OCI-LY1 (cell line): ENCODE data around the gene GNAS.

ENCODE experiments used
- H2AFZ ChIP-seq: fragments of 200-600 bp; sonication (generic), shearing (Covaris generic); 2 replicates; pipeline ENCODE4 v1.6.0; 2014; ENCODE audit warnings: antibody characterized with exemption, mild to moderate bottlenecking, low read length
- H3F3A ChIP-seq: fragments of 200-600 bp; sonication (generic), shearing (Covaris generic); 2 replicates; pipeline ENCODE4 v1.6.0; 2014; ENCODE audit warnings: mild to moderate bottlenecking, antibody characterized with exemption, low read length, moderate library complexity; ENCODE audit not compliant: insufficient read depth
- H3K27ac ChIP-seq: fragments of 200-600 bp; sonication (generic); 2 replicates; pipeline ENCODE4 v1.5.1; 2014; ENCODE audit warnings: low read length, mixed run types, mild to moderate bottlenecking, low read depth; ENCODE audit not compliant: poor library complexity, severe bottlenecking
- H3K27me3 ChIP-seq: fragments of 200-600 bp; sonication (generic); 2 replicates; pipeline ENCODE4 v1.6.0; 2014; ENCODE audit warnings: antibody characterized with exemption, mild to moderate bottlenecking, low read length, moderate library complexity; ENCODE audit not compliant: insufficient read depth
- H3K36me3 ChIP-seq: fragments of 200-600 bp; sonication (generic); 2 replicates; pipeline ENCODE4 v1.6.1; 2014; ENCODE audit warnings: mild to moderate bottlenecking, antibody characterized with exemption, low read length, moderate library complexity, mixed read lengths; ENCODE audit not compliant: insufficient read depth
- H3K4me1 ChIP-seq: fragments of 200-600 bp; sonication (generic); 2 replicates; pipeline ENCODE4 v1.5.1; 2014; ENCODE audit warnings: mild to moderate bottlenecking, low read length, moderate library complexity; ENCODE audit not compliant: insufficient read depth, severe bottlenecking
- H3K4me2 ChIP-seq: fragments of 200-600 bp; sonication (generic), shearing (Covaris generic); 2 replicates; pipeline ENCODE4 v1.6.1; 2014; ENCODE audit warnings: low read length
- H3K4me3 ChIP-seq: fragments of 200-600 bp; sonication (generic); 2 replicates; pipeline ENCODE4 v1.5.1; 2014; ENCODE audit warnings: low read length, low read depth, mild to moderate bottlenecking, mixed read lengths; ENCODE audit not compliant: poor library complexity, severe bottlenecking
- H3K79me2 ChIP-seq: fragments of 200-600 bp; shearing (Covaris generic); 2 replicates; pipeline ENCODE4 v1.6.1; 2016; ENCODE audit warnings: mixed run types, low read length, mixed read lengths; ENCODE audit not compliant: insufficient read depth
- H3K9ac ChIP-seq: fragments of 200-600 bp; sonication (generic), shearing (Covaris generic); 2 replicates; pipeline ENCODE4 v1.6.1; 2014; ENCODE audit warnings: mild to moderate bottlenecking, low read length, mixed read lengths
- H3K9me2 ChIP-seq: fragments of 200-600 bp; sonication (generic), shearing (Covaris generic); 2 replicates; pipeline ENCODE4 v1.6.1; 2014; ENCODE audit warnings: low read depth, mild to moderate bottlenecking, low read length, mixed read lengths
- H3K9me3 ChIP-seq: fragments of 200-600 bp; shearing (Covaris generic); 2 replicates; pipeline ENCODE4 v1.6.1; 2014; ENCODE audit warnings: low read length, mixed read lengths
- H4K20me1 ChIP-seq: fragments of 200-600 bp; sonication (generic), shearing (Covaris generic); 2 replicates; pipeline ENCODE4 v1.6.0; 2016; ENCODE audit warnings: mild to moderate bottlenecking, low read length; ENCODE audit not compliant: insufficient read depth
- EZH2 ChIP-seq: fragments of 200-600 bp; sonication (generic), shearing (Covaris generic); IDR thresholded peaks from 2 replicates; pipeline ENCODE4 v1.8.0; 2017; ENCODE audit warnings: borderline replicate concordance, mixed run types, mild to moderate bottlenecking, antibody characterized with exemption, low read length, moderate library complexity, mixed read lengths
- TF ChIP-seq, protein P1 (sequence below): fragments of 200-600 bp; sonication (generic), shearing (Covaris generic); IDR thresholded peaks from 2 replicates; pipeline ENCODE4 v1.5.1; 2017; ENCODE audit warnings: mild to moderate bottlenecking, antibody characterized with exemption, low read length, moderate library complexity, mixed read lengths

GNAS gene

DNA sequence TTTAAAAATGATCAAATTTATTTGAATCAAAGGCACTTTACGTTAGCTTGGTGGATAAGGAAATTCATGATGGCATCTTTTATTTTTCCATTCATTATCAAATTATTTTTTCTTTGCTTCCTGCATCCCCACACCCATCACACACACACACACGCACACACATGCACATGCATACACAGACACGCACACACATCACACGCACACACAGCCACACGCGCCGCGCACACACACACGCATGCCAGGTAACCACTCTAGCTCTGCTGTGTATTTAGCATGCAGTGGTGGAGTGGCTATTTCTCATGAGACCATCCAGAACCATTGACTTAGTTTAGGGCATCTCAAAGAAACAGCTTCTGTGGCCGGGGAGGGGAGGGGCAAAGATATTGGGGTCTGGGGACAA lies 47.0 kb downstream of the GNAS start:
- H3K27ac ChIP-seq: no peak overlapping the region
- H3K27me3 ChIP-seq: no peaks in the 10 kb centered on the region
- peaks cover 76% of the 10 kb centered on the region for H3K4me1 ChIP-seq
- H3F3A ChIP-seq: peaks cover 10% of the 10 kb centered on the region
- H3K9ac ChIP-seq: no peak overlapping the region
- H3K4me2 ChIP-seq: no peak overlapping the region
- peaks cover 91% of the 10 kb centered on the region for H3K36me3 ChIP-seq
- TF ChIP-seq EZH2: no peak
- TF ChIP-seq, protein P1, sequence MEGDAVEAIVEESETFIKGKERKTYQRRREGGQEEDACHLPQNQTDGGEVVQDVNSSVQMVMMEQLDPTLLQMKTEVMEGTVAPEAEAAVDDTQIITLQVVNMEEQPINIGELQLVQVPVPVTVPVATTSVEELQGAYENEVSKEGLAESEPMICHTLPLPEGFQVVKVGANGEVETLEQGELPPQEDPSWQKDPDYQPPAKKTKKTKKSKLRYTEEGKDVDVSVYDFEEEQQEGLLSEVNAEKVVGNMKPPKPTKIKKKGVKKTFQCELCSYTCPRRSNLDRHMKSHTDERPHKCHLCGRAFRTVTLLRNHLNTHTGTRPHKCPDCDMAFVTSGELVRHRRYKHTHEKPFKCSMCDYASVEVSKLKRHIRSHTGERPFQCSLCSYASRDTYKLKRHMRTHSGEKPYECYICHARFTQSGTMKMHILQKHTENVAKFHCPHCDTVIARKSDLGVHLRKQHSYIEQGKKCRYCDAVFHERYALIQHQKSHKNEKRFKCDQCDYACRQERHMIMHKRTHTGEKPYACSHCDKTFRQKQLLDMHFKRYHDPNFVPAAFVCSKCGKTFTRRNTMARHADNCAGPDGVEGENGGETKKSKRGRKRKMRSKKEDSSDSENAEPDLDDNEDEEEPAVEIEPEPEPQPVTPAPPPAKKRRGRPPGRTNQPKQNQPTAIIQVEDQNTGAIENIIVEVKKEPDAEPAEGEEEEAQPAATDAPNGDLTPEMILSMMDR: no peak
- H3K9me3 ChIP-seq: no peaks in the 10 kb centered on the region
- H4K20me1 ChIP-seq: peaks cover 7% of the 10 kb centered on the region
- H3K79me2 ChIP-seq: peaks cover 75% of the 10 kb centered on the region
- H2AFZ ChIP-seq: no peak overlapping the region
- H3K4me3 ChIP-seq: no peak overlapping the region
- no peaks in the 10 kb centered on the region for H3K9me2 ChIP-seq

DNA sequence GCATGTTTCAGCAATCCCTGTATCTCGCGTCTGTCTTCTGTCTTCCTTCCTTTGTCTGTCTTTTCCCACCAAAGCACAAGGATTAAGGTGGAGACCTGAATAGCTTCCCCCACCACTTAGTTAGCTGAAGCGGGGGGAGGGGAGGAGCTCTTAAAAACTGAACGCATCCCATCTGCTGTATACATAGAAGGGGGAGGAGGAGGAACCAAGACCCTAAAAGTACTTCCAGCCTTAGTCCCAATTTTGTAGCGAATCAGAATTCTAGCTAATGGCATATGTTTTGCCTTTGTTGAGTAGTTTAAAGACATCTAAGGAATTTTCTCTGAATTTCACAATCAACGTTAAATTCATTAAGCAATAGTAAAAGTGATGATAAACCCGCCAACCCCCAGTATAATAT lies 47.9 kb downstream of the GNAS start:
- no peaks in the 10 kb centered on the region for H3K27me3 ChIP-seq
- peaks cover 13% of the 10 kb centered on the region for H3F3A ChIP-seq
- no peak overlapping the region for H3K4me3 ChIP-seq
- peak overlapping the region; percentile 47 for H3K27ac ChIP-seq
- H3K36me3 ChIP-seq: peaks cover 95% of the 10 kb centered on the region
- H3K4me1 ChIP-seq: peaks cover 74% of the 10 kb centered on the region
- no peaks in the 10 kb centered on the region for H3K9me3 ChIP-seq
- peaks cover 7% of the 10 kb centered on the region for H4K20me1 ChIP-seq
- H2AFZ ChIP-seq: no peak overlapping the region
- peaks cover 66% of the 10 kb centered on the region for H3K79me2 ChIP-seq
- no peak overlapping the region for H3K9ac ChIP-seq
- H3K4me2 ChIP-seq: peak overlapping the region; percentile 19
- TF ChIP-seq, protein P1: no peak
- TF ChIP-seq EZH2: no peak
- H3K9me2 ChIP-seq: no peaks in the 10 kb centered on the region

DNA sequence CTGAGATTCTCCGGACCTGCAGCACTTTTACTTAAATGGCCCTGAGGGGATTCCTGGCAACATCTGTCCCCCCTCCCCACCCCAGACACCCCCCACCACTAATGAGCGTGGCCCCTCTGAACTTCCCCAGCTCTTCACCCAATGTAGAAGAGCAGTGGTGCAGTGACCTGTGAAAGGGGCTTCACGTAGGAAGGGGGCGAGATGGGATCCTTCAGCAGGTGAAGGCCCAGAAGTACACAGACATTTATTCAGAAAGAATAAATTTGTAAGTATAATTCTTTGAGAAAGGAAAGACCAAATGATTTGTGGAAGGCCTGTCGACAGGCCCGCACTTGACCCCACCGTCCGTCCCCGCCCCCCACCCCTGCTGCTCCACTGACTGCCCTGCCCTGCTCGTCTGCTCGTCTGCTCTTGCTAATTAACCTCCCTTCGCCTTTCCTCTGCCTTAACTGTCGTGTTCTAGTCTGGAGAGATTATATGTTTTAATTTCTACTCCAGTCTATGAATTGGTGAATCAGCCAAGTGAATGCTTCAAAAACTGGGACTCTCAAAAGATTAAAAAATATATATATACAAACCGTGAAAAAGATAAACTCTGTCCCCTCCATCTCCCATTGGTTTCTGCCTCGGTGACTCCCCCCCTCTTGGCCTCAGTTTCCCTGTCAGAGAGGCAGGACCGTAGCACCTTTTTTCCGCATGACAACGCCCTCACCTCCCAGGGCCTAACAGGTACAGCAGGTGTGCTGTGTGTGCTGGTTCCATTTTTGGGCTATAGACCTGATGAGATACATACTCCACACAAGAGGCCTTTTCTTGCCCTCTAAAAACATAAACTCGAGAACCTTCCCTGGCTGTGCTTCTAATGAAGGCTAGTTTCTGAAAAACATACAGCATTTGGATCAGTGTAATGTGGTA lies 49.2 kb downstream of the GNAS start:
- no peak overlapping the region for H2AFZ ChIP-seq
- H3K27ac ChIP-seq: peak overlapping the region; percentile 47
- H3K79me2 ChIP-seq: peaks cover 53% of the 10 kb centered on the region
- peaks cover 14% of the 10 kb centered on the region for H3F3A ChIP-seq
- TF ChIP-seq, protein P1: no peak
- no peak for TF ChIP-seq EZH2
- no peak overlapping the region for H3K4me3 ChIP-seq
- no peak overlapping the region for H3K9ac ChIP-seq
- no peaks in the 10 kb centered on the region for H3K9me2 ChIP-seq
- peak overlapping the region; percentile 19; the same call in 1 of the 2 replicates for H3K4me2 ChIP-seq
- no peaks in the 10 kb centered on the region for H3K27me3 ChIP-seq
- H3K4me1 ChIP-seq: peaks cover 74% of the 10 kb centered on the region
- no peaks in the 10 kb centered on the region for H3K9me3 ChIP-seq
- peaks cover 95% of the 10 kb centered on the region for H3K36me3 ChIP-seq
- H4K20me1 ChIP-seq: peaks cover 7% of the 10 kb centered on the region
